Tongue (tissue), 2 donors: ENCODE measurements around the gene PEA15. TPM values are rescaled to one million over a fixed set of nuclear protein-coding genes. Genes with fewer than 3 reads are reported as not detected.

Experiments used
- DNase-seq: peaks from one replicate; pipeline ENCODE4 v3.0.0-alpha.2; 2015
- total RNA-seq: library from RNA; depleted of rRNA; stranded (reverse); fragments of >200 nt; gene quantifications from one replicate; pipeline ENCODE4 v1.2.3, GENCODE V29; 2014

PEA15 gene
- total RNA-seq, 1 donor from 2014 or later, result 50.7 TPM

DNA sequence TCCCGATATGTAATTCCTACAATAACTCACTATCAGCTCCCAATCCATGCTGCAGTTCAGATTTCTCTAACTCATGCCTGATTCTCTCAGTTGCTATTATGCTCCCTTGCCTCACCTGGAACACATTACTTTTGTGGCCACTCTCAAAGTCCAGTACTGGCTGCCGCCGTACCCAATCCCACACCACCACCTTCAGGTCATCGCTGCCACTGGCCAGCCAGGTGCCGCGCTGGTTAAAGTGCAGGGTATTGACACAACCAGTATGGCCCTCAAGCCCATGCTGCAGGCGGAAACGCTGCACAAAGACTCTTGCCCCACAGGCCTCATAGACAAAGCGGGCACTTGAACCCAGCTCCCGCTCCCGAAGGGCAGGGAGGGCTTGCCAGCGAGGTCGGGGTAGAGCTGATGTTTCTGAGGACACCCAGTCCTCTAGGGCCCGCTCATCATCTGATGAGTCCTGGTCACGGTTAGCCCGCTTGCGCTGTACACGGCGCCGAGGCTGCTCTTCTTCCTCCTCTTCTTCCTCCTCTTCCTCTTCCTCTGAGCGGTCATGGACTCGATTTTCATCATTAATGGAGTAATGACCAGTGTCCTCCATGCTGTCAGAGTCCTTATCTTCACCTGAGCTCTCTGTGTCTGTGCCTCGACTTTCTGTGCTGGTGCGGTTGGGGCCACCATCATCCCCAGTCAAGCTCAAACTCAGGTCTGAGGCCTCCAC is 34.6 kb downstream of the PEA15 start:
- DNase-seq, result no peak

DNA sequence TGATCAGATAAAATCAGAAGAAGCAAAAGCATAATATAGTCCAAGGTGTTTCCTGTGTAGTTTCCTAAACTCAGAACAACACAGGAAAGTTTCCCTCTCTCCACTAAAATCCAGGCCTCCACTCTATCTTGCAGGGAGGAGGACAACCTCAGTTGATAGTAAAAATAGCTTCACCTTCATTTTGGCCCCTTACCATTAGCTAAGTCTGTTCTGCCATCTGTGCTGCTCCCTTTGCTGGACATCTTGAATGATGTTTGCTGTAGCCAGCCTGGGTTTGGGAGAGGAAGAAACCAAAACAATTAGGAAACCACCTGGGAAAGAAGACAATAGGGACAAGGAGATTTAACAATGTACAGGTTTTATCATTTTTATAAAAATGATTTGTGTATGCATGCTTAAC is 38.6 kb downstream of the PEA15 start:
- no peak for DNase-seq

DNA sequence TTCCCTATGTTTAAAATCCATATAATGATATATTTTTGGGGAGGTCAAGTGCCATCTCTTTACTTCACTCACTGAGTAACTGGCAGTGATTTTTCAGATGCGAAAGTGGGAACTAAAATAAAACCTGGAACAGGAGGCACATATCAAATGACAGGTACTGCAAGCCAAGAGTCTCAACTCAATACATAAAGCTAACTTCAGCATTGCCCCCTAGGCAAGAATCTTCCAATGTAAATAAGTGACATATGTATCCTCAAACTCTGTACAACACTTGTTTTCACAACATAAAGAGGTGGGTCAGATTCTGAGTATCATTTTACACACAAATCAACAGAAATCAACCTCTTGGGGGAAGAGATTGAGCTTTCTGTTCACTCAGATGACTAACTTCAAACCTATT is 39.0 kb downstream of the PEA15 start:
- DNase-seq, result no peak

DNA sequence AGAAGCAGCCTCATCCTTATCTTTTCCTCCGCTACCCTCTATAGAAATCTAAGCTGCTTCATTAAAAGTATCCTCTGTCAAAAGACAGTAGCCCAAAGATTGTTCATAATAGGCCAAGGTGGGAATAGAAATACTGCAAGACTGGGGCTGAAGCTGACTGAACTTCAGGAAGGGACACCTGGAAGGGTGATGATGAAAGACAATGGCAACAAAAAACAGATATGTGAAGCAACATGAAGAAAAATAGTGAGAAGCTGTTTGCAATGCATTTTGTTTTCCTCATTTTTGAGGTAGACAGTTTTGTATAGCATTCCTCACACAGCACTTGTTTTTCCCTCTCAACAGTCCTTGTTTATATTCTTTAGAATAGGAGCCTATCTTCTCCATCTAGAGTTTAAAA is 40.2 kb downstream of the PEA15 start:
- no peak for DNase-seq

DNA sequence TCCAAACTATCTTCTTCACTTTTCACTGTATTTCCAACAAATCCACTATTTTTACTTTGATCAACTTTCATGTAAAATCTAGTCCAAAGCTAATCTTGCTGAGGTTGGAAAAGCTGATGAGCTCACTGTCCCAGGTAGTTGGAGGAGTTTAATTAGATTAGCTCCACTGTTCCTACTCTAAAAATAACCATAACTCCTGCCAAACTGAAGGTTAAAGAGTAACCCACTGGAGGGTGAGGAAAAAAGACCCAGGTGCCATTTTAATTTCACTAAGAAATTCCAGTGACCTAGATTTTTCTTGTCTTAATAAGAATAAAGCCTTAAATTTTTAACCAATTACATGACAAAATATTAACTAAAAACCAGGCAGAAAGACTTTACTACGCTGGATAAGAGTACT is 41.9 kb downstream of the PEA15 start:
- DNase-seq, result no peak

DNA sequence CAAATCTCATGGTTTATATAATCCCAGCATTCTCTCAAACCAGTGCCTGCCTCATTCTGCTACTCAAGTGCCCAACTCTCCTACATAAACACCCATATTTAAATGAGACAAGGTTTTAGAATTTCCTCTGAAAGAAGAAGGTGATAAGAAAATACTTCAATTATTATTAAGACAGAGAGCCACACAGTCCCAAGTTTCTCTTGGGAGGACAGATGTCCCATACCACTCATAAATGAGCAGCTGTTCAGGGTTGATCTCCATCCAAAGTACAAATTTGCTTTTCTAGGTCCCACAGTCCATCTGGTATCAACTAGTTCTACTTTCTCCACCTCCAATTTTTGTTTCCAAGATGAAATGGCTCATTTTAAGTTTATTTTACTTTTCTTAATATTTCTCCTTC is 45.8 kb downstream of the PEA15 start:
- DNase-seq, result peak; percentile 89

DNA sequence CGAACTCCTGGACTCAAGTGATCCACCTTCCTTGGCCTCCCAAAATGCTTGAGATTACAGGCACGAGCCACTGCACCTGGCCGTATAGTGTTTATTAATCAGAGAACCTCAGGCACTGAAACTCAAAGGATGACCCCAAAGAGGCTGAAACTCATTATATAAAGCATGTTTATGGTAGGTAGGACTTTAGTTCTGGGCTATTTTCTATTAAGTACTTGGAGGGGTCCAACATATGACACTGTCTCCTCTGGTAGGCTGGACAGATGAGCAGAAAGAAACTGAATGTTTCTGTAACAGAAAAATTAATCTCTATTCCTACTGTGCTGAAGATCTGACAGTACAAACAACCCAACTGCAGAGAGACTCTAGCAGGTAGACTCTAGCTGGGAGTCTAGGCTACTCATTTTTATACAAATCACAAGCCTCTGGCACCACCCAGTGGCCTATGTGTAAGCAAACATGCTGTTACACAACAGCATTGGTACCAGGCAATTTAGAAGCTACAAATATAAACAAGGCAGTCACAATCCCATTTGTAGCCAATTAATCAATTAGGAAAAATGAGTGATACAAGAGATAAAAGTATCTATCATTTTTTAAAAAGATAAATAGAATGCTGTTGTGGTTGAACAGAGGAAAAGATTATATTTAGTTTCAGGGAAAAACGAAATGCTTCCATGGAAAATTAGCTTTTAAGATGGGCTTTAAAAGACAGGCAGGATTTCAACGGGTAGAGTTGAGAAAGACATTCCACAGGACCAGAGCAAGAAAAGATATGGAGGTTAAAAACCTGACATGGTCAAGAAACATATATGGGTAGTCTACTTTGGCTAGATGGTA is 46.7 kb downstream of the PEA15 start:
- DNase-seq, result peak; percentile 92

DNA sequence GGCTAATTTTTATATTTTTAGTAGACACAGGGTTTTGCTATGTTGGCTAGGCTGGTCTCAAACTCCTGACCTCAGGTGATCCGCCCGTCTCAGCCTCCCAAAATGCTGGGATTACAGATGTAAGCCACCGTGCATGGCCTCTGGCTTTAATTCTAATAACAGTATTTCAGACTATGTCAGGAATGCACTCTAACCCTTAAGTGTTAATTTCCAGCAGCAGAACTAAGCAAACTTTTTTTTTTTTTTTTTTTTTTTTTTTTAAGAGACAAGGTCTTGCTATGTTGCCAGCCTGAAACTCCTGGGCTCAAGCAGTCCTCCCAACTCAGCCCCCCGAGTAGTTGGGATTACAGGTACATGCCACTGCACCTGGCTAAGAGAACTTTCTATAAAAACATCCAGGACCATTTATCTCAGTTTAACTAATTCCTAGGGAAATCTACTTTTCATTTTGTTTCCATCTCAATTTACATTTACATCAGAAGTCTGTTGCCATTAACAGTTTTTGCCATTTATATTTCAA is 50.7 kb downstream of the PEA15 start:
- no peak for DNase-seq

DNA sequence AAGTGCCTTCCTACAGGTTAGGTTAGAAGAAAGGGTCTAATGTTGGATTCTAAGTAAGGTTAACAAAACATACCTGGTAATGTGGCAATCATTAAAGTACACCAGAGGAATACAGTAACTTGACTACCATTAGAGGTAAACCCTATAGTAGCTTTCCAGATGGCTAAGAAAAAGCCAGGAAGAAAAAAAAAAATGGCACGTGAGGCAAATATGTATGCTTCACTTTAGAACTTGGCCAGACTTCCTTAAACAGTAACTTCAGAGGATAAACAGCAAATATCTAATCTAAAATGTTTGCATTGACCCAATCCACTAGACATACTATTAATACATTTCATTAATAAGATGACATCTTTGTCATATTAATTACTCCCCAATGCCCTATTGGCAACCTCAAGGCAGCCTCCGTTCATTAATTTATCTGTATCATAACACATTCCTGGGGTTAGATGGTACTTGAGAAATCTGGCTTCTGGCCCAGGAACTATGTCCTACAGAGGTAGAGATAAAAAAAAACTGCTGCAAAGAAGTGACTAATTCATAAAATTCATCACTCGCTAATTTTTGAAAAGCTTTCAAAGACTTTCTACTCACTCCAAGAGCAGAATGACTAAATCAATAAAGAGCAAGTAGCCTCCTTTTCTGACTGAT is 51.3 kb downstream of the PEA15 start:
- no peak for DNase-seq

DNA sequence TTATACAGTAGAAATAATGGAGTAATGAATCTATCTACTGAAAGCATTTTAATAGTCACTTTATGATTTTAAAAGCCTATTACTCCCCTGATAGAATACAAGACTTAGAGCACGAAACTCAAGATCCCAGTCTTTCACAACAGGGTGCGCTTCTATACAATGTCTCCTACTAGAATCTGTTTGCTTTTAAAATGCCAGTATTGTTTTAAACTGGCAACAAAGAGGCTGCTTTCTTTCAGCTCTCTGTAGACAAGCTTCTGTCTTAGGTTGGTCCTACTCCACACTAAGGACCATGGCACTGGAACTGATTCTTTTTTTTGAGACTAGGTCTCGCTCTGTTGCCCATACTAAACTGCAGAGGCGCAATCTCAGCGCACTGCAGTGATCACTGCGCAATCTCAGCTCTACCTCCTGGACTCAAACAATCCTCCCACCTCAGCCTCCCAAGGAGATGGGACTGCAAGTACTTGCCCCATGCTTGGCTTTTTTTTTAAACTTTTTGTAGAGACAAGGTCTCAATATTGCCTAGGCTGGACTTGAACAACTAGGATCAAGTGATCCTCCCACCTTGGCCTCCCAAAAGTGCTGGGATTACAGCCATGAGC is 52.3 kb downstream of the PEA15 start:
- DNase-seq, result no peak

DNA sequence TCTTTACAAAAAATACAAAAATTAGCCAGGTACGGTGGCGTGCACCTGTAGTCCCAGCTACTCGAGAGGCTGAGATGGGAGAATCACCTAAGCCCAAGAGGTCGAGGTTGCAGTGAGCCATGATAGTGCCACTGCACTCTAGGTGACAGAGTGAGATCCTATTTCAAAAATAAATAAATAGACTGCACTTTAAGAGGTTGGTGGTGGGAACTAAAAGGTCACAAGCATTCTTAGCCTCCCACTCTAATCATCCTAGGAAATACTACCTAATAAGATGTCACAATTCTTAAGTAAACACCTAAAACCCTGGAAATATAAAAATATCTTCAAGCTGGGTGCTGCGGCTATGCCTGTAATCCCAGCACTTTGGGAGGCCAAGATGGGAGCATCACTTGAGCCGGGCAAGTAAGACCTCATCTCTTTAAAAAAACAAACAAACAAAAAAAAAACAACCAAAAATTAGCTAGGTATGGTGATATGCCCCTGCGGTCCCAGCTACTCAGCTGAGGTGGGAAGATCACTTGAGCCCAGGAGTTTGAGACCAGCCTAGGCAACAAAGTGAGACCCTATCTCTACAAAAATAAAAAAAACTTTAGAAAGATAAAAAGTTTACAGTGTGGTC is 53.1 kb downstream of the PEA15 start:
- DNase-seq, result no peak

DNA sequence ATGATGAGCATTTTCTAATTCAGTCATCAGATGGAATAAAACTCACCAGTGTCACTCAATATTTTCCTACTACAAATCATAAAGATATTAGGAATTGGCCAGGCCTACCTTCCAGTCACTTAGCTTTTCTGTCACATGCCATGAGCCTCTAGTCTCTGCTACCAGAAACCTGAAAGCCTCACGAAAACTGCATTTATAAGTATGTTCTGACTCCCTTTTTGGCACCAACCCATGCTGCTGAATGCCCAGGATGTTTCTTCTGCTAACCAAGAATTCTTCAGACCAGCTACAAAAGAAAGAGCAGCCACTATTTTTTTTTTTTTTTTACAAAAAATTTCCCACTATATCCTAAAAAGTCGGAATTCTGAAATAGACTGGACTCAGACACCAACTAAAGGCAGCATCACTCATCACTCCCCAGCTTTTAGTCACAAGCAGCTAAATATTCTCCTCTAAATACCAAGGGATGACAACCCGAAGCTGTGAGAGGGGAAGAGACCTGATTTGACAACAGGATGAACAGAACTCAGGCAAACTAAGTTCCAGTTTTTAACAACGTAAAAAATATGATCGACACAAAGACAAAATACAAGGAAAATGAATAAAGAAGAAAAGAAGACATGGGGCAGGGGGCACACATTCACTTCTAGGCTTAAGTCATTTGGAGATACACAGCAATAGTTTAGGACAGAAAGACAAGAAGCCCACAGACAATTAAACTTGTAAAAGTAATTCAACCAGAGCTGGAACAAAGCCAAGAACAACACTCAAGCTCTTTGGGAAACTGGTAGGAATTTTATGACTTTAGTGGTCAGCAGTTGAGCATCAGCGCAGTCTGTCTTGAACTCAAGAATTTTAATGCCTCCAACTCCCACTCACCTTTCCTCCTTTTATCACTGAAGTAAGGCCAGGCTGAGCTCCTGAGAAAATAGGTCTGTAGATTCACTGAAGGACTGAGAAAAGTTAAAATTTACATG is 55.5 kb downstream of the PEA15 start:
- peak; percentile 64 for DNase-seq

DNA sequence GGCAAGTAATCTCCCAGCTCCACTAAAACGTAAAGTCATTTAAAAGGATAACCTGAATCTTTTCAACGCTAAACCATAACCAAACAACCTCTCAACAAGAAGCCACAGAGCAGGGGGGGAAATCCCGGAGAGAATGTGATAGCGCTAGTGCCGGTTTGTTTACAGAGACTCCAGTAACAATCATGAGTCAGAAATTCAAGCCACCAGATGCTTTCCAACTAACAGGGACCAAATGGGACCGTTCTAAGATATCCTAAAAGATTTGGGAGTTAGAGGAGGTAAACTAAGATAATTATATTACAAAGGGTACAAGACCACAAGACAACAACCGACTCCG is 56.3 kb downstream of the PEA15 start:
- peak; percentile 79 for DNase-seq

DNA sequence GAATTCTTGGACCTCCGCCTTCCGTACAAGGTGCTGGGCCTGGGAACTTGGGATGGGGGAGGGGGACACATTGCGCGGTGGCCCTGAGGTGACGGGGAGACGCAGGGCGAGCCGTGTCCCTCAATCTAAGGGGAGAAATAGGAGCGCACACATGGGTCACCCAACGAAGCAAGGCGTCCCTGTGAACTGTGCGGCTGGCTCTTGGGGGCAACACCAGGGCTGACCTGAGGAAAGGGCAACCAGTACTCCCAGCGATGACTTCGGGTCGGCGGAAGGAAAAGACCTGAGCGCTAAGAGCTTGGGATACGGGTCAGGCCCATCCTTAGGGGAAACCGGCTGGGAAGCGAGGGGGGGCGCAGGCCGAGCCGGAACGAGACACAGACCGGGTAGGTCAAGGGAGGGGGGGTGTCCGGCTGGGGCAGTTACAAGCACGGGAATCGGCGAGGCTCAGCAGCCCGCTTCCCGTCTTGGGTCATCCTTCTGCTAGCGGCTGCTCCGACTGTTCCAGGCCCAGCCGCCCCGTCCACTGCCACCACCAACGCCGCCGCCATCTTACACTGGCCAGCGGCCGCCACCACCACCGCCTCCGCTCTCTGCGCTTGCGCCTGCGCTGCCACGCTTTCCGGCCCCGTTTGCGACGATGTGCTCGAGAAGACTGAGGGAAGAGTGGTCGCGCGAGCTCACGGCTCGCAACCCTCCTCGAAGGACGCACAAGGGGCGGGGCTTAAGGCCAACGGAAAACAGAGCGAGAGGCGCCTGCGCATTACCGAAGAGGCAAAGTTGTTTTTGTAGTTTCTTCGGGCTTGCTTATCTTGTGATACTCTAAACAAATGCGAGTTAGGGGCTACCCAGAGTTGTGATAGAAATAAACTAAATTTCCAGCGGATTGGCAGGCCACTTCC is 57.0 kb downstream of the PEA15 start, which contains the start of gene DCAF8:
TSS of gene DCAF8 (minus strand) at position 657 of the 902 bp plus-strand sequence. CDS start 18,541 bp downstream, outside the sequence.
- peak; percentile 100 for DNase-seq

DNA sequence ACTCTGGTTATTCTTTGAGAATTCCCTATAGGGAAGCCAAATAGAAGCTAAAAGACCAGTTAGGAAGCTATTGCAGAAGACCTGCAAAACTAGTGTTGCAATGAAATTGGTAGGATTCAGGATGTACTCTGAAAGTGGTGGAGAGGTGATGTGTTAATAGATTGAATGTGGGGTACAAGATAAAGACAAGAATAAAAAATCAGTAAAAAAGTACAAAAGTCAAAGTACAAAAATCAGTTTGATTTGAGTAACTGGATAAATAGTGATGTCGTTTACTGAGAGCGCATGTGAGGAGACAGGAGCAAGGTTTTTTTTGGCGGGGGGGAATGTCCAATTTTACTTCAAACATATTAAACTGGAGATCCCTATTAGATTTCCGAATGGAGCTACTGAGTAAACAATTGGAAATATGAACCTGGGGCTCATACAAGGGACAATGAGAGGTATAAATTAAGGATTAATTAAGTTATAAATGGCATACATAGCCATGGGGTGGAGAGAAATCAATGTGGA is 59.7 kb downstream of the PEA15 start:
- DNase-seq, result no peak
